ENCODE results near the gene MEF2B.
"Not testable (repeated sequence)": the region's sequence is repeated elsewhere in the genome, so short reads cannot be mapped to it uniquely, and the experiment has no call there.

The MEF2B gene

DNA sequence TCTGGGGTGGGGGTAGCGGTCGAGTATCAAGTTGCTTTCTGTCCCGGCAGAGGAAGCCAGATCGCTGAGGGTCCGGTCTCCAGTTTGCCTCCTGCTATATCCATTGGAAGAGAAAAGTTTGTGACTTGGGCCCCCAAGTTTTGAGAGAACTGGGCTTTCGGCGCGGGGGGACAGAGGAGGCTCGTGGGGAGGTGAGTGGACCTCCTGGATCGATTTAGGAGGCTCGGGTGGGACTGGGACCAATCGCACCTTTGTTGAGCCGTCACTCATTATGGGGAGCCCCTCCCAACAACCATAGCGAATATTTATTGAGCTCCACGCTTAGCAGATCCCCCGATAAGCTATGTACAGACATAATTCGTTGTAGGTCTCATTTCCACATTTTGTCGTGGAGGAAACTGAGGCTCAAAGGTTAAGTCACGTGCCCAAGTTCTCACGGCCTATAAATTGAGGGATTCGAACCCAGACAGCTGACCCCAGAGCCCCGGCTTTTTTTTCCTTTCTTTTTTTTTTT is 22.9 kb upstream of the MEF2B start:
- no peak for DNase-seq

DNA sequence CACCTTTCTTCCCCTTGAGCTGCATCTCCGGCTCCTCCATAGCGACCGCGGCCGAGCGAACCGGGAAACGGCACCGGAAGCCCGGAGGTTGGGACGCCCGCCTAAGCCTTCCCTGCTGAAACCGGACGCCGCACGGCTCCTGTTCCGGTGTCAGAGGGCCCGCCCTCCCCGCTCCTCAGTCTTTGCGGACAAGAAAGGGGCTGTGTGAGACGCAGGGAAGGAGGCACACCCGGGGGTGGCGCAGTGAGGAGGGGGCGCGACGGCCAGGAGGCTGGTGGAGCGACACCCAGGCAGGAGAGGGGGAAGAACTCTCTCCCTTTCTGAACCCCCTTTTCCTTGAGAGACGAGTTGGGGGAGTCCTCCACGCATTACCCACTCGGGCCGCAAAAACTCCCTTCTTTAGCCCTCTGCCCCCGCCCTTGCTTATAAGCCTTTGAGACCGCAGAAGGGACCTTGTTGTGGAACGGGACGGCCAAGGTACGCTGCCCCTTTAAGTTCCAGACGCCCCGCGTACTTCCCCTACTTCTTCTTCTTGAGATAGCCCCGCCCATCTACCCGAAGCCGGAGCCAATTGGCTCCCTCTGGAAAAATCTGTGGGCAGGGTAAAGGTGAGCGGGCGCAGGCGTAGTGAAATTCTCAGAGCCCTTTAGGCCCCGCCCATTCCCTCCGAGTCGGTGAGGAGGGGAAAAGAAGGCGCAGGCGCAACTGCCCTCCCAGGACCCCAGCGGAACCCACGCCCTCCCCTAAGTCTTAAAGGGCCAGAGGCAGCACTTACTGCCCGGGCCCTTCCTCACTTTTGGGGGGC is 22.2 kb upstream of the MEF2B start, which contains the start of the genes BORCS8 and RFXANK:
Gene BORCS8 (minus strand): TSS at position 75 of the 805 bp plus-strand sequence. CDS start 35 bp downstream, at position 40.
Gene RFXANK (plus strand): TSS at position 181 of the 805 bp plus-strand sequence. CDS start 1,689 bp downstream, outside the sequence.
- DNase-seq = peak; percentile 95

GRCh38 chr19:19191768-19192077 is 21.7 kb upstream of the MEF2B start:
- DNase-seq = no peak

GRCh38 chr19:19186742-19187141 is 16.7 kb upstream of the MEF2B start:
- DNase-seq = no peak

DNA sequence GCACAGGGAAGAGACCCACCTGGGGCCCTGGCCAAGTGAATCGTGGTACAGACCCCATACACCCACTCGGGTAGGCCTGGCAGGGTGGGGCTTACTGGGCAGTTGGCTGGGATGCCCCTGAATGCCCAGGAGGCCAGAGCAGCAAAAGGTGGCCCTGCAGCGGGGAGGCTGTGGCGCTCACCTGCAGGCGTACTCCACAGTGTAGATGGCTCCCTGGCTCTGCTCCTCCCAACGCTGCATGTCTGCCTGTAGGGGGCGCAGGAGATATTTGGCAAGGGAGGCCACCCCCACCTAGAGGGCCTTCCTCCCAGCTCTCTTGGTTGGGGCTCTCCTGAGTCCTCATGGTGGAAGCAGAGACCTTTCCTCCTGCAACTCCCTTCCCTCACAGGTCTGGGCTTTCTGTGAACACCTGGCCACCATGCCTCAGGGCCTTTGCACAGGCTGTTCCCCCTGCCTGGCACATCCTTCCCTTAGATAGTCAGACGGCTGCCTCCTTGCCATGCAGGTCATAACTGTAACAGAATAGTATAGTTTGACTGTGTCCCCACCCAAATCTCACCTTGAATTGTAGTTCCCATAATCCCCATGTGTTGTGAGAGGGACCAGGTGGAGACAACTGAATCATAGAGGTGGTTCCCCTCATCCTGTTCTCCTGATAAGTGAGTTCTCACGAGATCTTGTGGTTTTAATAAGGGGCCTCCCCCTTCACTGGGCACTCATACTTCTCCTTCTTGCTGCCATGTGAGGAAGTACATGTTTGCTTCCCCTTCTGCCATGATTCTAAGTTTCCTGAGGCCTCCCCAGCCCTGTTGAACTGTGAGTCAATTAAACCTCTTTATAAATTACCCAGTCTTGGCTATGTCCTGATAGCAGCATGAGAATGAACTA is 16.0 kb upstream of the MEF2B start:
- peak; percentile 8 for DNase-seq

DNA sequence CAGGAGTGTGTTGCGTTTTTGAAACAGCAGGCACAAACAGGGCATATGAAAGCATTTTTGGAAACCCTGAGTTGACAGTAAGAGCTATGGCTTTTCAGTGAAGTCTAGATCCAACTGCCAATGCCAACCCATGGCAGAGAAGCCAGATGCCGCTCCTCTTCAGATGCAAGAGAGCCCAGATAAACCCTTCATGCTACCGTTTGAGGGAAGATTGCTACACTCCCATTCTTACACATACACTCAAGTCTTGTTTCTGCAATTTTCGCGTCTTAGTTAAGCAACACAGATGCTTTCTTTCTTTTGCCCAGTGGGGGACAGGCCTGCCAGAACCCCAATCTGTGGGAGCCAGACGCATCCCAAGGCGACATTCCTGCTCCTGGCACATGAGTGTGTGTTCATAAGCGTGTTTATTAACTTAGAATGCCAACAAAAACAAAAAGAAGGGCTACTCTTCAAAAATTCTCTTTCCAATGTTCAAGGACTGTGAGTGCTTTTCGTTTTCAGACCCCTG is 11.5 kb upstream of the MEF2B start:
- no peak for DNase-seq

DNA sequence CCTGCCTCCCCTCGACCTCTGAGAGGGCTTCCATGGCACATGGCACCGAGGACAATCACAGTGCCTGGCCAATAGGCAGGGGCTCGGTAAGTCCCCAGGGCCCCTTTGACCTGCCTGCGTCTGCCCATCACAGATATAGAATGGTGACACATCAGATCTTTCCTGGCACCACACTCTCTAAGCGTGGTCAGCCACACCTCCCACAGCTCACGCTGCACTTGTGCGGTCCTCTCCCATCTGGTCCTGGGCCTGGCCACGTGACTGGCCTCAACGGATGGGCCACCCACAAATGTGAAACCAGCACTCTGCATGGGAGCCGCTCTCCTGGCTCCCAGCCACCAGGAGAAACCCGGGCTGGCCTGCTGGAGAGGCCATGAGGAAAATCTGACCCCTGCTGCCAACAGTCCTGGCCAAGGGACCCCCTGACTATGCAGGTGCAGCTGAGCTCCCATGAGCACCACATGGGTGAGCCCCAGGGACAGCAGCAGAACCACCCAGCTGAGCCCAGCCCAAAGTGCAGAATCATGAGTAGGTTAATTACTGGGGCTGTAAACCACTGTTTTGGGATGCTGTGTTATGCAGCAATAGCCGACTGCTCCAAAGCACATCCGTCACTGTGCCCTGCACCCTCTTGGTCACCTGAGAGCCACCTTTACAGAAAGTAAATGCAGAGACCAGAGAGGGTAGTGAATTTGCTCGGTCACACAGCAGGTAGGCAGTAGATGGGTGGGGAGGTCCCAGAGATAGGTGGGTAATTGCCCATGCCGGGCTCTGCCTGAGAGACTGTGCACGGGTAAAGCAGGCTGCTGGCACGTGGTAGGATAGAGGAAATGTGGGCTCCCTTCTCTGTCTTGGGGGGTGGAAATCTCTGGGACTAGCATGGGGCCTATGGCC is 9.7 kb upstream of the MEF2B start:
- no peak for DNase-seq

- DNase-seq = no peak
Measured at GRCh38 chr19:19176950-19177349, 6.9 kb upstream of the MEF2B start.

- not testable (repeated sequence) for DNase-seq
Measured at GRCh38 chr19:19173243-19173642, 3.2 kb upstream of the MEF2B start.

DNA sequence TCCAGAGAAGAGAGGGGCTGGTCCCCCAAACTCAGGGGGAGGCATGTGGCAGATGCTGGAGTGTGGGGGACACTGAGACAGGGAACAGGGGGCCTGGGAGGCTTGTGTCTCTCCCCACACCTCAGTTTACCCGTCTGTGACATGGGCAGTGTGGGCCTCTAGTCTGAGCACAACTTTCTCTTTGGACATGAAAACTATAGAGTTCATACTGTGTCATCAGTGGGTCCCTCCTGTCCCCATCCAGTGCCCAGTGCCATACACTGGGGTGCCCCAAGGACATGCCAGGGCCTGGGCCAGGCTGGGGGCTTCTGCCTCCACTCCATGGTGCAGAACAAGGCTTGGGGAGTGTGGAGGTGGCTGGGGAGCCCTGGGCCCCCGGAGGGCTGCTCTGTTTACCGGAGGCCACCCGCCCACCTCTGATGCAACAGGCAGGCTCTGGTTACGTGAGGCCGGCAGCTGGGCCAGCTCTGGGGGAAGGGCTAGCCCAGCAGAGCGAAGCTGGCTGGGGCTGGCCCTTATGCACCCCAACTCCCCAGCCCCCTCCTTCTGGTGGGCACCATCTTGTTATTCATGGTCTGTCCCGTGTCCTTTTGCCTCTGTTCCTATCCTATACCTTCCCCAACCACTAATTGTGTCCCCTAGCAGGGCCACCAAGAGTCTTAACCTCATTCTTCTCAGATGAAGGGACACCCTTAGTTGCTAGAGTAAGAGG is 1.9 kb upstream of the MEF2B start:
- DNase-seq = no peak

DNA sequence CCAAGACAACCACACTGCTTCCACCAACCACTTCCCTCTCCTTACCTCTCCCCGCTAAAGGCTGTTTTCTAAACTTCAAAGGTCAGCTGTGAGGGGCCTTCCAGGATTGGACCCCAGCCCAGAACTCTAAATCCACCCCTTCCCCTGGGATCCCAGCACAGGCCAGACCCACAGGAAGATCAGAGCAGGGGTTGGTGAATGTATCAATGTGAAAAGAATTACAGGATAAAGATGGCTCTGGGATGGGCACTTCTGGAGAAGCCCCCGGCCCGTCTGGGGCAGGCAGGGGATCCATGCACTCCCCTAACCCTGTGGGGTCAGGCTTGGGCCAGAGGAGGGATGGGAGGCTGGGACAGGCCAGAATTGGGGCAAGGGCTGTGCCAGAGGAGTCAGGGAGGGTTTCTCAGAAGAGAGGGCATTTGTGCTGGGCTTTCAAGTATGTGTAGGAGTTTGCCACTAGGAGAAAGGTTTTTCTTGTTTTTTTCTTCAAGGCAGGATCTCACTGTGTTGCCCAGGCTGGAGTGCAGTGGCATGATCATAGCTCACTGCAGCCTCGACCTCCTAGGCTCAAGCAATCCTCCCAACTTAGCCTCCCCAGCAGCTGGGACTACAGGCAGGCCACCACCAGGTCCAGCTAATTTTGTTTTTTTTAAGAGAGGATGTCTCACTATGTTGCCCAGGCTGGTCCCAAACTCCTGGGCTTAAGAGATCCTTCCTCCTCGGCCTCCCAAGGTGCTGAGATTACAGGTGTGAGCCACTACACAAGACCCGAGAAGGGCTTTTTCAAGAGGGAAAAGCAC is 1.0 kb upstream of the MEF2B start:
- DNase-seq = no peak

- DNase-seq = no peak
Measured at GRCh38 chr19:19169236-19170052, 619 bp downstream of the MEF2B start.

GRCh38 chr19:19167612-19168011 is 2.5 kb downstream of the MEF2B start:
- no peak for DNase-seq

DNA sequence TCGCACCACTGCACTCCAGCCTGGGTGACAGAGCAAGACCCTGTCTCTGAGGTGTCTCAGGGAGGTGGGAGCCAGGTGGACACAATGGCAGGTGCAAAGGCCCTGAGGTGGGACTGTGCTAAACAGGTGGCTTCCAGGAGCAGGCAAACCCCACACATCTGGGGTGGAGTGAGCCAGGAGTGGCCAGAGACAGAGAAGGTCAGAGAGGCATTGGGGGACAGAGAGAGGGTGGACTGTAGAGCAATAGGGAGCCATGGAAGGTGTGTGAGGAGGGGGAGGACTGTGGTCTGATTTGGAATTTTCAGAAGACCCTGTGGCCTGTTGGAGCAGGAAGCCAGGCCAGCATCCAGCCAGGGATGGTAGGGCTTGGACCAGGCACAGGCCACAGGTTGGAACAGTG is 4.7 kb downstream of the MEF2B start:
- no peak for DNase-seq

GRCh38 chr19:19162495-19162894 is 7.6 kb downstream of the MEF2B start:
- DNase-seq = no peak

DNA sequence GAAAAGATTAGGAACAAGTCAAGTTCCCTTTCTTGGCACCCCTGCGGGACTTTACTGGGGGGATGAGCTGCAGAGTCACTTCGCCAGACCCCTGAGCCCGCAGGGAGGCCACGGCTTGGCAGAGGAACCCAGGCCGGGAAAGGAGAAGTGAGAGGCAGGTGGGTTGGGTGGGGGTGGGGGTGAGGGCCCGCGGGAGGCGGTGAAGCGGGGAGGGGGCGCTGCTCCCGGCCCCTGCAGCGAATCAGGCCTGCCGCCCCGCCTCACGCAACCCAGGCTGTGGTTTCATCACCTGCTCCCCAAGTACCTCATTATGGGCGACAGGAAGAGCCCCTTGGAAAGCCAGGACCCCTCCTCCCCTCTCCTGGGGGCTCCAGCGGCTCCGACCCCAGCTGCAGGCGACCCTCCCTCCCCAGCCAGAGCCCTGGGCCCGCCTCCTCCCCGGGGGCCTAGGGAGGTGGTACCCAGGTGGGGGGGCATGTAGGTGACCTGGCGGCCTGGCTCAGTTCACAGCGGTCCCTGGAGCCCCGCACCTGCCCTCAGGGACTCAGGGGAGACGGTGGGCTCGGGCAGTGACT is 9.5 kb downstream of the MEF2B start:
- DNase-seq = no peak

GRCh38 chr19:19159534-19159933 is 10.5 kb downstream of the MEF2B start:
- no peak for DNase-seq

DNA sequence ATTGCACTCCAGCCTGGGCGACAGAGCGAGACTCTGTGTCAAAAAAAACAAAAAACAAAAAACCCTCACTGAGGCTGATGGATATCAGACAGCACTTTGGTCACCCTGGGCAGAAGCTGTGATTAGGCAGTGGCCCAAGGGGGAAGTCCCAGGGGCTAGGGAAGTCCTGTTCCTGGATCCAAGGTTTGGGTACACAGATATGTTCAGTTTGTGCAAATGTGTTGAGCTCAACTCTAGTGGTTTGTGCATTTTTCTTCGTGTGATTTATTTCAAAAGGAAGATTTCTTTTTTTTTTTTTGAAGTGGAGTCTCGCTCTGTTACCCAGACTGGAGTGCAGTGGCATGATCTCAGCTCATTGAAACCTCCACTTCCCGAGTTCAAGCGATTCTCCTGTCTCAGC is 12.3 kb downstream of the MEF2B start:
- DNase-seq = no peak

GRCh38 chr19:19155495-19156219 is 14.4 kb downstream of the MEF2B start:
- no peak for DNase-seq

Data from NCI-H2081 treated with DMSO at 0.1 percent for 48 hours (cell line).